Fibroblast of lung (primary cell): ENCODE results near the gene METAP2. TPM values are rescaled to one million over a fixed set of nuclear protein-coding genes. Genes with fewer than 3 reads are reported as not detected.

Experiments
- DNase-seq, 2 donors: peaks; one replicate each; pipeline versions ENCODE4 v3.0.0 to v3.0.0-alpha.2; 2010; ENCODE audit warnings: low read depth in 2 of 2
- H2AFZ ChIP-seq: 2 replicates; pipeline ENCODE4 v1.5.1; 2012; ENCODE audit warnings: low read length, control low read depth, inconsistent platforms
- H3K27ac ChIP-seq: 2 replicates; pipeline ENCODE4 v1.5.1; 2011; ENCODE audit warnings: low read length, control low read depth; ENCODE audit not compliant: insufficient read depth
- H3K27me3 ChIP-seq: 2 replicates; pipeline ENCODE4 v1.5.1; 2011; ENCODE audit warnings: mild to moderate bottlenecking, low read length; ENCODE audit not compliant: control insufficient read depth, insufficient read depth
- H3K36me3 ChIP-seq: 2 replicates; pipeline ENCODE4 v1.5.1; 2011; ENCODE audit warnings: low read length; ENCODE audit not compliant: control insufficient read depth, insufficient read depth
- H3K4me1 ChIP-seq: 2 replicates; pipeline ENCODE4 v1.5.1; 2011; ENCODE audit warnings: low read length; ENCODE audit not compliant: control insufficient read depth, insufficient read depth; ENCODE audit errors: extremely low read depth
- H3K4me2 ChIP-seq: 2 replicates; pipeline ENCODE4 v1.5.1; 2011; ENCODE audit warnings: low read length, control low read depth; ENCODE audit not compliant: insufficient read depth; ENCODE audit errors: extremely low read depth
- H3K4me3 ChIP-seq, 4 experiments: fragments of 200-600 bp in 1 of 4; sonication (generic) in 1 of 4; replicated peaks in 1 of 4; 2 replicates each; pipeline ENCODE4 v1.5.1; 2011 to 2016; ENCODE audit warnings: low read length in 4 of 4, low read depth in 3 of 4, mild to moderate bottlenecking in 3 of 4, control low read depth in 2 of 4, inconsistent platforms in 1 of 4, mixed read lengths in 1 of 4; ENCODE audit not compliant: insufficient read depth in 1 of 4; ENCODE audit errors: control extremely low read depth in 1 of 4
- H3K79me2 ChIP-seq: 2 replicates; pipeline ENCODE4 v1.5.1; 2012; ENCODE audit warnings: mild to moderate bottlenecking, low read length, inconsistent platforms; ENCODE audit not compliant: control insufficient read depth, insufficient read depth
- H3K9ac ChIP-seq: 2 replicates; pipeline ENCODE4 v1.5.1; 2011; ENCODE audit warnings: mild to moderate bottlenecking, low read length, control low read depth; ENCODE audit not compliant: insufficient read depth
- H3K9me3 ChIP-seq: 2 replicates; pipeline ENCODE4 v1.5.1; 2012; ENCODE audit warnings: low read depth, low read length; ENCODE audit not compliant: control insufficient read depth, insufficient read depth
- H4K20me1 ChIP-seq: 2 replicates; pipeline ENCODE4 v1.5.1; 2011; ENCODE audit warnings: low read length; ENCODE audit not compliant: control insufficient read depth, insufficient read depth; ENCODE audit errors: extremely low read depth
- EZH2 ChIP-seq: IDR thresholded peaks from 2 replicates; pipeline ENCODE4 v1.5.1; 2012; ENCODE audit warnings: low read length, control low read depth, mild to moderate bottlenecking; ENCODE audit errors: missing control alignments
- polyA plus RNA-seq, 2 donors: library from polyadenylated mRNA; depleted of rRNA in 1 of 2; stranded (reverse) in 1 of 2; unstranded in 1 of 2; fragments of >200 nt; gene quantifications; 2 replicates each; pipeline ENCODE4 v1.2.1, GENCODE V29; 2011 to 2012; ENCODE audit warnings: missing spikeins in 1 of 2
- total RNA-seq: library from RNA; depleted of rRNA; stranded (reverse); fragments of >200 nt; gene quantifications from 2 replicates; pipeline ENCODE4 v1.2.1, GENCODE V29; 2014
- TF ChIP-seq, protein P1 (sequence below), 2 donors: IDR thresholded peaks in 1 of 2; conservative IDR thresholded peaks in 1 of 2; 1 replicate in 1 of 2; 2 replicates in 1 of 2; pipeline ENCODE4 v1.5.1; 2011 to 2012; ENCODE audit warnings: low read length in 2 of 2, control low read depth in 1 of 2, inconsistent platforms in 1 of 2, low read depth in 1 of 2, mild to moderate bottlenecking in 1 of 2

The METAP2 gene
- total and polyA plus RNA-seq, 2 donors (not counting 1 experiment from before 2014, with no cell fraction given), result 78.9 to 113 TPM

DNA sequence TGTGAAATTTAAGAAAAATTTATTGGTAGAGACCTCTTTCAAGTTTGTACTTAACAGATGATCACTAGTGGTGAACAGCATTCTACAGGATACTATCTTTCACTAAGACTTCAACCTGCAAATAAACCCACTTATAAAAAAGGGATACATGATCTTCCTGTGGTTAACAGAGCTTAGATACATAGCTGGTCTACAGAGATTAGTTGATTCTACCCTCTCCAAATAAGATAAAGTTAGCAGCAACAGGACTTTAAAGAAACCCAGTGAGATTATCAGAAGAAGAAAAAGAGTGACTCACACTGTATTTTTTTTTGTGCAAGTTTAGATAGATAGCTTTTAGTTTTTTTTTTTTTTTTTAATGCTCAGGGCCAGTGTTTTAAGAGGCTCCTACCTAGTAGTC is 42.8 kb downstream of the METAP2 start:
- H3K9me3 ChIP-seq, result no peaks in the 10 kb centered on the region
- TF ChIP-seq, protein P1, sequence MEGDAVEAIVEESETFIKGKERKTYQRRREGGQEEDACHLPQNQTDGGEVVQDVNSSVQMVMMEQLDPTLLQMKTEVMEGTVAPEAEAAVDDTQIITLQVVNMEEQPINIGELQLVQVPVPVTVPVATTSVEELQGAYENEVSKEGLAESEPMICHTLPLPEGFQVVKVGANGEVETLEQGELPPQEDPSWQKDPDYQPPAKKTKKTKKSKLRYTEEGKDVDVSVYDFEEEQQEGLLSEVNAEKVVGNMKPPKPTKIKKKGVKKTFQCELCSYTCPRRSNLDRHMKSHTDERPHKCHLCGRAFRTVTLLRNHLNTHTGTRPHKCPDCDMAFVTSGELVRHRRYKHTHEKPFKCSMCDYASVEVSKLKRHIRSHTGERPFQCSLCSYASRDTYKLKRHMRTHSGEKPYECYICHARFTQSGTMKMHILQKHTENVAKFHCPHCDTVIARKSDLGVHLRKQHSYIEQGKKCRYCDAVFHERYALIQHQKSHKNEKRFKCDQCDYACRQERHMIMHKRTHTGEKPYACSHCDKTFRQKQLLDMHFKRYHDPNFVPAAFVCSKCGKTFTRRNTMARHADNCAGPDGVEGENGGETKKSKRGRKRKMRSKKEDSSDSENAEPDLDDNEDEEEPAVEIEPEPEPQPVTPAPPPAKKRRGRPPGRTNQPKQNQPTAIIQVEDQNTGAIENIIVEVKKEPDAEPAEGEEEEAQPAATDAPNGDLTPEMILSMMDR (conservative IDR thresholded peaks at IDR 0.05 in 1 of 2, IDR thresholded peaks at IDR 0.05 in 1 of 2; ENCODE audit: low read depth in 1 of 2, low read length in 2 of 2), result no peak
- no peak for TF ChIP-seq EZH2
- no peak overlapping the region for H2AFZ ChIP-seq
- no peak overlapping the region for H3K9ac ChIP-seq
- H3K4me3 ChIP-seq, result no peak overlapping the region
- H3K36me3 ChIP-seq, result peaks cover 5% of the 10 kb centered on the region
- no peaks in the 10 kb centered on the region for H4K20me1 ChIP-seq
- H3K4me2 ChIP-seq, result no peak overlapping the region
- H3K27ac ChIP-seq, result no peak overlapping the region
- H3K4me1 ChIP-seq, result no peaks in the 10 kb centered on the region
- DNase-seq, result peak in 1 of 2 donors; percentile 32
- no peaks in the 10 kb centered on the region for H3K27me3 ChIP-seq
- no peaks in the 10 kb centered on the region for H3K79me2 ChIP-seq

GRCh38 chr12:95517246-95517645 is 43.3 kb downstream of the METAP2 start:
- H4K20me1 ChIP-seq, result no peaks in the 10 kb centered on the region
- no peak overlapping the region for H3K9ac ChIP-seq
- H3K27me3 ChIP-seq, result no peaks in the 10 kb centered on the region
- no peak for DNase-seq
- no peak overlapping the region for H3K4me3 ChIP-seq
- no peak overlapping the region for H3K4me2 ChIP-seq
- H3K79me2 ChIP-seq, result no peaks in the 10 kb centered on the region
- H3K36me3 ChIP-seq, result peaks cover 2% of the 10 kb centered on the region
- H3K4me1 ChIP-seq, result no peaks in the 10 kb centered on the region
- no peak for TF ChIP-seq EZH2
- TF ChIP-seq, protein P1 (conservative IDR thresholded peaks at IDR 0.05 in 1 of 2, IDR thresholded peaks at IDR 0.05 in 1 of 2; ENCODE audit: low read depth in 1 of 2, low read length in 2 of 2), result no peak
- H3K9me3 ChIP-seq, result no peaks in the 10 kb centered on the region
- no peak overlapping the region for H3K27ac ChIP-seq
- no peak overlapping the region for H2AFZ ChIP-seq

GRCh38 chr12:95518944-95519343 is 45.0 kb downstream of the METAP2 start:
- Histone ChIP-seq H2AFZ (no peak overlapping the region), H3K4me1 (no peaks in the 10 kb centered on the region), H3K79me2 (no peaks in the 10 kb centered on the region), H3K27ac (no peak overlapping the region), H3K4me2 (no peak overlapping the region), H3K9me3 (no peaks in the 10 kb centered on the region), H3K27me3 (no peaks in the 10 kb centered on the region), H3K36me3 (no peaks in the 10 kb centered on the region), H4K20me1 (no peaks in the 10 kb centered on the region), H3K9ac (no peak overlapping the region), H3K4me3 (no peak overlapping the region)
- no peak for DNase-seq
- TF ChIP-seq, protein P1 (conservative IDR thresholded peaks at IDR 0.05 in 1 of 2, IDR thresholded peaks at IDR 0.05 in 1 of 2; ENCODE audit: low read depth in 1 of 2, low read length in 2 of 2), result no peak
- no peak for TF ChIP-seq EZH2
